A549 (cell line): ENCODE data around the gene OPCML. TPM values are rescaled to one million over a fixed set of nuclear protein-coding genes. Genes with fewer than 3 reads are reported as not detected.

Experiments used
- ATAC-seq, 2 experiments: fragments of 200-7000 bp in 1 of 2; fragments of >200 bp in 1 of 2; cut with Nextera tagmentation in 1 of 2; cut with Tn5 transposase in 1 of 2; 3 replicates each; pipeline versions ENCODE4 v1.8.0 to v1.9.1; 2018 to 2020; ENCODE audit warnings: mild to moderate bottlenecking in 1 of 2, moderate library complexity in 1 of 2
- CTCF ChIA-PET: fragments of 300-600 bp; sonication (Branson Sonifier 250); formaldehyde crosslinking; extraction: SDS; loops from one replicate; lab custom pipeline; 2021; ENCODE audit warnings: antibody characterized with exemption, inconsistent platforms; lab: Yijun Ruan, JAX
- POLR2A ChIA-PET: fragments of 350-600 bp; formaldehyde crosslinking; extraction: SDS; loops from one replicate; lab custom pipeline; 2021; ENCODE audit warnings: antibody characterized with exemption, inconsistent platforms; lab: Yijun Ruan, JAX
- DNase-seq, 2 experiments: peaks; one replicate each; pipeline versions ENCODE4 v3.0.0 to v3.0.0-alpha.2; 2011 to 2016; ENCODE audit warnings: low read depth in 1 of 2, low spot score in 1 of 2
- FAIRE-seq: peaks from 2 replicates; lab custom pipeline; 2011; peaks lifted over from hg19 to GRCh38; lab: Jason Lieb, UNC
- H3K27ac ChIP-seq, 2 experiments: fragments of >200 bp; sonication (Bioruptor Twin); formaldehyde crosslinking; 3 replicates each; pipeline ENCODE4 v1.5.1; 2016 to 2017
- H3K4me1 ChIP-seq: fragments of >200 bp; sonication (Bioruptor Twin); formaldehyde crosslinking; 3 replicates; pipeline ENCODE4 v1.6.1; 2016
- H3K4me2 ChIP-seq: fragments of >200 bp; sonication (Bioruptor Twin); formaldehyde crosslinking; 3 replicates; pipeline ENCODE4 v1.6.1; 2016
- H3K4me3 ChIP-seq: fragments of >200 bp; sonication (Bioruptor Twin); formaldehyde crosslinking; 3 replicates; pipeline ENCODE4 v1.5.1; 2016
- H3K9me3 ChIP-seq: fragments of >200 bp; sonication (Bioruptor Twin); formaldehyde crosslinking; 3 replicates; pipeline ENCODE4 v1.6.1; 2016
- CHD2 ChIP-seq: fragments of 150-350 bp; IDR thresholded peaks from 2 replicates; pipeline ENCODE4 v1.6.1; 2014; ENCODE audit warnings: low read length; ENCODE audit not compliant: partially characterized antibody
- EP300 ChIP-seq, 2 experiments: fragments of >200 bp; sonication (Bioruptor Twin); formaldehyde crosslinking; IDR thresholded peaks; 2 replicates in 1 of 2; 3 replicates in 1 of 2; pipeline ENCODE4 v1.6.1; 2016 to 2017
- ESRRA ChIP-seq: fragments of 150-350 bp; IDR thresholded peaks from 2 replicates; pipeline ENCODE4 v1.6.1; 2014; ENCODE audit warnings: mild to moderate bottlenecking, low read length, borderline replicate concordance
- FOSL2 ChIP-seq, 2 experiments: fragments of 450-650 bp in 1 of 2; fragments of >200 bp in 1 of 2; sonication (Bioruptor Twin) in 1 of 2; formaldehyde crosslinking; IDR thresholded peaks; 2 replicates each; pipeline versions ENCODE4 v1.5.0 to v1.6.1; 2016 to 2020; ENCODE audit warnings: mild to moderate bottlenecking in 1 of 2, moderate library complexity in 1 of 2
- GATA3 ChIP-seq: IDR thresholded peaks from 2 replicates; pipeline ENCODE4 v1.6.1; 2012; ENCODE audit warnings: borderline replicate concordance
- JUN ChIP-seq, 2 experiments: fragments of >200 bp; sonication (Bioruptor Twin); formaldehyde crosslinking; IDR thresholded peaks; 2 replicates in 1 of 2; 3 replicates in 1 of 2; pipeline ENCODE4 v1.6.1; 2016 to 2017
- JUNB ChIP-seq: fragments of >200 bp; sonication (Bioruptor Twin); formaldehyde crosslinking; IDR thresholded peaks from 2 replicates; pipeline ENCODE4 v1.6.1; 2016
- KDM1A ChIP-seq: fragments of 200-600 bp; sonication (generic); IDR thresholded peaks from 2 replicates; pipeline ENCODE4 v1.6.1; 2016; ENCODE audit warnings: low read depth, mild to moderate bottlenecking
- KDM5A ChIP-seq: fragments of 200-600 bp; sonication (generic); IDR thresholded peaks from 2 replicates; pipeline ENCODE4 v1.6.1; 2016; ENCODE audit warnings: antibody characterized with exemption, mild to moderate bottlenecking
- NPAS2 ChIP-seq: fragments of 250-450 bp; sonication (Bioruptor Pico); IDR thresholded peaks from 2 replicates; pipeline ENCODE4 v1.8.0; 2022; ENCODE audit warnings: mild to moderate bottlenecking, moderate library complexity, borderline replicate concordance
- NR3C1 ChIP-seq: fragments of >200 bp; sonication (Bioruptor Twin); formaldehyde crosslinking; IDR thresholded peaks from 3 replicates; pipeline ENCODE4 v1.6.1; 2017
- PHF8 ChIP-seq: fragments of 200-600 bp; sonication (generic); IDR thresholded peaks from 2 replicates; pipeline ENCODE4 v1.6.1; 2016; ENCODE audit warnings: low read depth, mild to moderate bottlenecking, antibody characterized with exemption, moderate library complexity, borderline replicate concordance
- POLR2AphosphoS2 ChIP-seq: conservative IDR thresholded peaks from 2 replicates; pipeline ENCODE4 v1.6.1; 2012; ENCODE audit warnings: low read length, improper control_type of control experiment, inconsistent platforms
- SMC3 ChIP-seq: fragments of >200 bp; sonication (Bioruptor Twin); formaldehyde crosslinking; IDR thresholded peaks from 3 replicates; pipeline ENCODE4 v1.6.1; 2018; ENCODE audit warnings: inconsistent platforms
- SREBF2 ChIP-seq: fragments of 450-650 bp; IDR thresholded peaks from 2 replicates; pipeline ENCODE4 v1.6.1; 2014; ENCODE audit warnings: mild to moderate bottlenecking, moderate library complexity
- ZFP36 ChIP-seq: fragments of 450-650 bp; IDR thresholded peaks from 2 replicates; pipeline ENCODE4 v1.6.1; 2014; ENCODE audit warnings: borderline replicate concordance; ENCODE audit not compliant: partially characterized antibody
- WGBS: methylation state at CpG from one replicate; pipeline ENCODE4 v1.1.6; 2017; ENCODE audit errors: missing lambda C conversion rate; 5-methylcytosine and 5-hydroxymethylcytosine counted together
- polyA plus RNA-seq, 4 experiments: library from polyadenylated mRNA; depleted of rRNA in 3 of 4; stranded (reverse); fragments of >200 nt; fragmentation: RNase III in 1 of 4; extraction: RNeasy Plus Mini Kit Qiagen cat#74134 plus additional on column Dnase treatment in 1 of 4; gene quantifications; 2 replicates in 3 of 4; 3 replicates in 1 of 4; pipeline ENCODE4 v1.2.3, GENCODE V29; 2011 to 2017
- TF ChIP-seq, protein P1 (sequence below): fragments of 250-450 bp; sonication (Bioruptor Pico); IDR thresholded peaks from 2 replicates; pipeline ENCODE4 v1.5.0; 2021; ENCODE audit warnings: mild to moderate bottlenecking, moderate library complexity, borderline replicate concordance
- TF ChIP-seq, protein P2 (sequence below): fragments of 200-600 bp; sonication (generic); IDR thresholded peaks from 2 replicates; pipeline ENCODE4 v1.6.1; 2016; ENCODE audit warnings: antibody characterized with exemption, mild to moderate bottlenecking, moderate library complexity
- TF ChIP-seq, protein P3 (sequence below): fragments of 250-450 bp; sonication (Bioruptor Pico); IDR thresholded peaks from 2 replicates; pipeline ENCODE4 v1.5.0; 2020; ENCODE audit warnings: low read depth, mild to moderate bottlenecking, moderate library complexity
- TF ChIP-seq, protein P4 (sequence below): fragments of 150-350 bp; IDR thresholded peaks from 2 replicates; pipeline ENCODE4 v1.6.1; 2014; ENCODE audit warnings: low read depth, mild to moderate bottlenecking, low read length

OPCML gene
- polyA plus RNA-seq, 2 of the 4 experiments (the other 2 are of a cell fraction), result not detected

DNA sequence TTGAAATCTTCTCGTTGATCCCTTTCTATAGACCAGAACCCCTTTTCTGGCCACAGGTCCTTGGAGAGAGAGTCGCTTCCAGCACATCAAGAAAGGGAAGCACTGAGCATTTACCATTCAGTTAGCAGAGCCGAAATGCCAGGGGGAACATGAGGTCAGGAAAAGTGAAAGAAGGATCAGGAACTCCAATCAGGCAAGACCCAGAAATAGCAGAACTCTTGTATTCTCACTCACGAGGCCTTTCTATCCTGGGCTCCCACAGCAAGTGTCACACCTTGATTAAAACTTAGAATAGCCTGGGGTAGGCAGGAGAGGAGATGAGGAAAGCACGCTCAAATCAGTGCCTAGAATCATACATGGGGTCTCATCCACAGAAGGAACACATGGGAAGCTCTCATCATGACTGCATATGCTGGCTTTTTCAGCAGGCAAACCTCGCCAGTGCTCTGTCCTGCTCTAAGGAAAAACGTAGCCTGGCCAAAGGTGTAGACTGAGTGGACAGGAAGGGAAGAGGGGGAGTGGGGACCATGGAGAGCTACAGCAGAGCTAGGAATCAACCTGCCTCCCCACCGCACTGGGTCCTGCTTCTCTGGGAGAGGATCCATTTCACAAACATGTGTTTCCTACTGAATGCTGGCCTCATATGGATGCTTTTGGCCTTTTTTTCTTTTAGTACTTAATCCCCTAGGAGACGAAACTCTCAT, 40.5 kb downstream of the OPCML start:
- FAIRE-seq (no peak), ATAC-seq (no peak), DNase-seq (no peak)
- Histone ChIP-seq H3K27ac (no peak overlapping the region), H3K4me1 (no peaks in the 10 kb centered on the region), H3K4me3 (no peak overlapping the region), H3K4me2 (no peak overlapping the region), H3K9me3 (no peaks in the 10 kb centered on the region)
- 5% methylated on average over 9 of the region's 9 CpGs for WGBS
- TF ChIP-seq, protein P1, sequence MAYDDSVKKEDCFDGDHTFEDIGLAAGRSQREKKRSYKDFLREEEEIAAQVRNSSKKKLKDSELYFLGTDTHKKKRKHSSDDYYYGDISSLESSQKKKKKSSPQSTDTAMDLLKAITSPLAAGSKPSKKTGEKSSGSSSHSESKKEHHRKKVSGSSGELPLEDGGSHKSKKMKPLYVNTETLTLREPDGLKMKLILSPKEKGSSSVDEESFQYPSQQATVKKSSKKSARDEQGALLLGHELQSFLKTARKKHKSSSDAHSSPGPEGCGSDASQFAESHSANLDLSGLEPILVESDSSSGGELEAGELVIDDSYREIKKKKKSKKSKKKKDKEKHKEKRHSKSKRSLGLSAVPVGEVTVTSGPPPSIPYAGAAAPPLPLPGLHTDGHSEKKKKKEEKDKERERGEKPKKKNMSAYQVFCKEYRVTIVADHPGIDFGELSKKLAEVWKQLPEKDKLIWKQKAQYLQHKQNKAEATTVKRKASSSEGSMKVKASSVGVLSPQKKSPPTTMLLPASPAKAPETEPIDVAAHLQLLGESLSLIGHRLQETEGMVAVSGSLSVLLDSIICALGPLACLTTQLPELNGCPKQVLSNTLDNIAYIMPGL, result no peak
- TF ChIP-seq PHF8 (no peak), GATA3 (no peak), FOSL2 (IDR thresholded peaks at IDR 0.05) (no peak), FOSL2 (CRISPR knock-in tag; IDR thresholded peaks at IDR 0.05) (no peak), JUNB (no peak), POLR2AphosphoS2 (no peak), SMC3 (no peak), SREBF2 (no peak), JUN (IDR thresholded peaks at IDR 0.05) (no peak), ESRRA (no peak), ZFP36 (no peak), NPAS2 (no peak), KDM5A (no peak)
- TF ChIP-seq, protein P2, sequence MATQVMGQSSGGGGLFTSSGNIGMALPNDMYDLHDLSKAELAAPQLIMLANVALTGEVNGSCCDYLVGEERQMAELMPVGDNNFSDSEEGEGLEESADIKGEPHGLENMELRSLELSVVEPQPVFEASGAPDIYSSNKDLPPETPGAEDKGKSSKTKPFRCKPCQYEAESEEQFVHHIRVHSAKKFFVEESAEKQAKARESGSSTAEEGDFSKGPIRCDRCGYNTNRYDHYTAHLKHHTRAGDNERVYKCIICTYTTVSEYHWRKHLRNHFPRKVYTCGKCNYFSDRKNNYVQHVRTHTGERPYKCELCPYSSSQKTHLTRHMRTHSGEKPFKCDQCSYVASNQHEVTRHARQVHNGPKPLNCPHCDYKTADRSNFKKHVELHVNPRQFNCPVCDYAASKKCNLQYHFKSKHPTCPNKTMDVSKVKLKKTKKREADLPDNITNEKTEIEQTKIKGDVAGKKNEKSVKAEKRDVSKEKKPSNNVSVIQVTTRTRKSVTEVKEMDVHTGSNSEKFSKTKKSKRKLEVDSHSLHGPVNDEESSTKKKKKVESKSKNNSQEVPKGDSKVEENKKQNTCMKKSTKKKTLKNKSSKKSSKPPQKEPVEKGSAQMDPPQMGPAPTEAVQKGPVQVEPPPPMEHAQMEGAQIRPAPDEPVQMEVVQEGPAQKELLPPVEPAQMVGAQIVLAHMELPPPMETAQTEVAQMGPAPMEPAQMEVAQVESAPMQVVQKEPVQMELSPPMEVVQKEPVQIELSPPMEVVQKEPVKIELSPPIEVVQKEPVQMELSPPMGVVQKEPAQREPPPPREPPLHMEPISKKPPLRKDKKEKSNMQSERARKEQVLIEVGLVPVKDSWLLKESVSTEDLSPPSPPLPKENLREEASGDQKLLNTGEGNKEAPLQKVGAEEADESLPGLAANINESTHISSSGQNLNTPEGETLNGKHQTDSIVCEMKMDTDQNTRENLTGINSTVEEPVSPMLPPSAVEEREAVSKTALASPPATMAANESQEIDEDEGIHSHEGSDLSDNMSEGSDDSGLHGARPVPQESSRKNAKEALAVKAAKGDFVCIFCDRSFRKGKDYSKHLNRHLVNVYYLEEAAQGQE, result no peak
- TF ChIP-seq, protein P3, sequence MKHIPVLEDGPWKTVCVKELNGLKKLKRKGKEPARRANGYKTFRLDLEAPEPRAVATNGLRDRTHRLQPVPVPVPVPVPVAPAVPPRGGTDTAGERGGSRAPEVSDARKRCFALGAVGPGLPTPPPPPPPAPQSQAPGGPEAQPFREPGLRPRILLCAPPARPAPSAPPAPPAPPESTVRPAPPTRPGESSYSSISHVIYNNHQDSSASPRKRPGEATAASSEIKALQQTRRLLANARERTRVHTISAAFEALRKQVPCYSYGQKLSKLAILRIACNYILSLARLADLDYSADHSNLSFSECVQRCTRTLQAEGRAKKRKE (CRISPR knock-in tag), result no peak
- TF ChIP-seq, protein P4, sequence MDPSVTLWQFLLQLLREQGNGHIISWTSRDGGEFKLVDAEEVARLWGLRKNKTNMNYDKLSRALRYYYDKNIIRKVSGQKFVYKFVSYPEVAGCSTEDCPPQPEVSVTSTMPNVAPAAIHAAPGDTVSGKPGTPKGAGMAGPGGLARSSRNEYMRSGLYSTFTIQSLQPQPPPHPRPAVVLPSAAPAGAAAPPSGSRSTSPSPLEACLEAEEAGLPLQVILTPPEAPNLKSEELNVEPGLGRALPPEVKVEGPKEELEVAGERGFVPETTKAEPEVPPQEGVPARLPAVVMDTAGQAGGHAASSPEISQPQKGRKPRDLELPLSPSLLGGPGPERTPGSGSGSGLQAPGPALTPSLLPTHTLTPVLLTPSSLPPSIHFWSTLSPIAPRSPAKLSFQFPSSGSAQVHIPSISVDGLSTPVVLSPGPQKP, result no peak
- ChIA-PET CTCF (no interaction called here), POLR2A (no interaction called here)

DNA sequence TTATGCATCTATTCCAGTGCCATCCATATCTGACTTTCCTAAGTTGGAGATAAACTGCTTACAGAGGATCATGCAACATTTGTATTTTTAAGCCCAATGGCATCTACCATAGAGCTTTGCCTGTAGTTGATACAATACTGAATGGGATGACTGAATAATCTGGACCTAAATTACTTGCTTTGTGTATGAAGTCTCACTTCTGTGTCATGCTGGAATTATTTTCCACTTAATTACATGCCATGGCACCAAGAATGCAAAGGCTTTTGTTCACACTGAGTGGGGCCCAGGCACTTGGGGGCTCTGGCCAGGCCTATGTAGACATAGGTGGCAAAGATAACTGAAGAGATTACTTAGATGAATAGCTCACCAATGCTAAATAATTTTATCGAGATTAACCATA, 51.6 kb downstream of the OPCML start:
- ChIA-PET CTCF (no interaction called here), POLR2A (no interaction called here)
- DNase-seq (no peak), FAIRE-seq (no peak), ATAC-seq (no peak)
- Histone ChIP-seq H3K9me3 (no peaks in the 10 kb centered on the region), H3K4me1 (no peaks in the 10 kb centered on the region), H3K4me2 (no peak overlapping the region), H3K4me3 (no peak overlapping the region), H3K27ac (no peak overlapping the region)
- 0% methylated on average over 1 of the region's 1 CpG for WGBS
- TF ChIP-seq PHF8 (no peak), CHD2 (no peak), GATA3 (no peak), KDM1A (no peak), NR3C1 (no peak), EP300 (IDR thresholded peaks at IDR 0.05) (no peak), JUN (IDR thresholded peaks at IDR 0.05) (no peak)
